Measurements from ENCODE around the gene BTG1. TPM values are rescaled to one million over a fixed set of nuclear protein-coding genes. Genes with fewer than 3 reads are reported as not detected.

The BTG1 gene
- total RNA-seq, 1 donor from 2014 or later, result 45.1 TPM

DNA sequence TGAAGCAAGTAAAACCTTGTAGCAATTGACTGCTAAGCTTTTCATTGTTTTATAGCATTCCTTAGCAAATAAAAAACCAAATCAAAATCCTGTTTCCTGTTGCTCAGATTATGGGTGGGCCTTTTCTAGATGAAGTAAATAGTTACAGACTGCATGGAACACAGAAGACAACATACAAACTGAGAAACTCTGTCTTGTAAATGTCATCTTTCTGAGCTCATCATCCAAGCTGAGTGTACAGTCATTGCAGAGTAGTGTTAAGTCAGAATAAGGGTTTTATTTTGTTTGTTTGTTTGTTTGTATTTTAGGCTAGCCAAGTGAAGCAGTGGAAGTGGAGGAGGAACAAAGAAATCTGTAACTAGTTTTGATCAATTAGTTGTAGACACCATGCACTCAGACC is 24.4 kb upstream of the BTG1 start:
- Histone ChIP-seq H3K79me2 (ENCODE audit: low read depth) (no peaks in the 10 kb centered on the region), H3K27me3 (no peaks in the 10 kb centered on the region), H3K27ac (no peak overlapping the region), H3K9me3 (ENCODE audit: low read depth) (no peaks in the 10 kb centered on the region), H4K20me1 (ENCODE audit: low read depth) (no peaks in the 10 kb centered on the region), H3K9ac (no peak overlapping the region), H3F3A (ENCODE audit: low read depth) (peaks cover 18% of the 10 kb centered on the region), H3K4me3 (no peak overlapping the region), H2AFZ (replicated peaks) (no peak overlapping the region), H3K4me1 (peaks cover 30% of the 10 kb centered on the region), H3K4me2 (no peak overlapping the region), H3K36me3 (no peaks in the 10 kb centered on the region)
- peaks cover 13% of the 10 kb centered on the region for H3K4me1 Mint-ChIP-seq
- no peaks in the 10 kb centered on the region for H3K27me3 Mint-ChIP-seq (ENCODE audit: insufficient read depth, low read depth)
- TF ChIP-seq EZH2 (IDR thresholded peaks at IDR 0.05) (no peak), EZH2phosphoT487 (IDR thresholded peaks at IDR 0.05) (no peak)
- TF ChIP-seq, protein P1, sequence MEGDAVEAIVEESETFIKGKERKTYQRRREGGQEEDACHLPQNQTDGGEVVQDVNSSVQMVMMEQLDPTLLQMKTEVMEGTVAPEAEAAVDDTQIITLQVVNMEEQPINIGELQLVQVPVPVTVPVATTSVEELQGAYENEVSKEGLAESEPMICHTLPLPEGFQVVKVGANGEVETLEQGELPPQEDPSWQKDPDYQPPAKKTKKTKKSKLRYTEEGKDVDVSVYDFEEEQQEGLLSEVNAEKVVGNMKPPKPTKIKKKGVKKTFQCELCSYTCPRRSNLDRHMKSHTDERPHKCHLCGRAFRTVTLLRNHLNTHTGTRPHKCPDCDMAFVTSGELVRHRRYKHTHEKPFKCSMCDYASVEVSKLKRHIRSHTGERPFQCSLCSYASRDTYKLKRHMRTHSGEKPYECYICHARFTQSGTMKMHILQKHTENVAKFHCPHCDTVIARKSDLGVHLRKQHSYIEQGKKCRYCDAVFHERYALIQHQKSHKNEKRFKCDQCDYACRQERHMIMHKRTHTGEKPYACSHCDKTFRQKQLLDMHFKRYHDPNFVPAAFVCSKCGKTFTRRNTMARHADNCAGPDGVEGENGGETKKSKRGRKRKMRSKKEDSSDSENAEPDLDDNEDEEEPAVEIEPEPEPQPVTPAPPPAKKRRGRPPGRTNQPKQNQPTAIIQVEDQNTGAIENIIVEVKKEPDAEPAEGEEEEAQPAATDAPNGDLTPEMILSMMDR (IDR thresholded peaks at IDR 0.05), result no peak
- H3K27ac Mint-ChIP-seq, result no peak overlapping the region
- H3K36me3 Mint-ChIP-seq, result no peaks in the 10 kb centered on the region
- DNase-seq (ENCODE audit: low spot score), result no peak
- H3K9me3 Mint-ChIP-seq, result no peaks in the 10 kb centered on the region
- H3K4me3 Mint-ChIP-seq, result no peak overlapping the region

DNA sequence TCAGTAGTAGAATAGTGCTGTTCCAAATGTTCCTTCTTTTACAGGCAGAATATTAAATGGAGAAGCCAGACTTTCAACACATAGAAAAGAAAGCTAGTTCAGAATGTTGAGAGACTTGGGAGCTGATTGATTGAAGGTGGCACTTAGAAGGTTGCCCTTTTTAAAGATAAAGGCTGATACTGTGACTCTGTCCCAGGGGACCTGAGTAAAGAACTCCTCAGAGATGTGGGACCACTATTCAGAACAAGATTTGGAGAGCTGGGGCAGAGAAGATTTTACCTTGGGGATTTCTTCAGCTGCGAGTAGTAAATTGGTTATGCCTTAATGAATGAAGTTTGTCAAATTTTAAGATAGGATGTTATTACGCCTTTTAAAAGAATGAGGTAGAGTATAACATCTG is 21.4 kb upstream of the BTG1 start:
- Histone ChIP-seq H3K36me3 (no peaks in the 10 kb centered on the region), H3K9me3 (ENCODE audit: low read depth) (no peaks in the 10 kb centered on the region), H3K79me2 (ENCODE audit: low read depth) (no peaks in the 10 kb centered on the region), H3K27me3 (no peaks in the 10 kb centered on the region), H3K9ac (no peak overlapping the region), H3K27ac (no peak overlapping the region), H3K4me3 (no peak overlapping the region), H3F3A (ENCODE audit: low read depth) (peaks cover 10% of the 10 kb centered on the region), H4K20me1 (ENCODE audit: low read depth) (no peaks in the 10 kb centered on the region), H3K4me1 (peaks cover 38% of the 10 kb centered on the region), H3K4me2 (no peak overlapping the region), H2AFZ (replicated peaks) (no peak overlapping the region)
- TF ChIP-seq EZH2phosphoT487 (IDR thresholded peaks at IDR 0.05), result no peak
- TF ChIP-seq, protein P1 (IDR thresholded peaks at IDR 0.05), result no peak
- TF ChIP-seq EZH2 (IDR thresholded peaks at IDR 0.05), result no peak
- H3K27ac Mint-ChIP-seq, result no peak overlapping the region
- peaks cover 2% of the 10 kb centered on the region for H3K9me3 Mint-ChIP-seq
- H3K4me1 Mint-ChIP-seq, result peaks cover 6% of the 10 kb centered on the region
- no peak overlapping the region for H3K4me3 Mint-ChIP-seq
- no peaks in the 10 kb centered on the region for H3K27me3 Mint-ChIP-seq (ENCODE audit: insufficient read depth, low read depth)
- DNase-seq (ENCODE audit: low spot score), result no peak
- no peaks in the 10 kb centered on the region for H3K36me3 Mint-ChIP-seq

DNA sequence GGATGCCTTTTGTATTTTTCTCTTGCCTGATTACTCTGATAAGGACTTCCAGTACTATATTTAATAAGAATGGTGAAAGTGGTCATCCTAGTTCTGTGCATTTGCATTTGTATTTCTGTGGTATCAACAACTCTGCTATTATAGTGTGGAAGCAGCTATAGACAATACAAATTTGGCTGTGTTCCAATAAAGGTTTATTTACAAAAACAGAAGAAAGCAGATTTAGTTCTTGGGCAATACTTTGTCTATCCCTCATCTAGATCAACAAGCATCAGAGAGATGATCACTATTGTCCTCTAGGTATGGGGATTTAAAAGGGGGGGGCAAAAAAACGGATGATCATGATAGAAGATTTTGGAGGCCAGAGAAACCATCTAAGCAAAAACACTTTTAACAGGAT is 19.1 kb upstream of the BTG1 start:
- no peaks in the 10 kb centered on the region for H3K27me3 ChIP-seq
- H3K4me3 ChIP-seq, result no peak overlapping the region
- no peaks in the 10 kb centered on the region for H3K27me3 Mint-ChIP-seq (ENCODE audit: insufficient read depth, low read depth)
- H3K36me3 Mint-ChIP-seq, result no peaks in the 10 kb centered on the region
- no peaks in the 10 kb centered on the region for H3K36me3 ChIP-seq
- H3K27ac ChIP-seq, result no peak overlapping the region
- no peaks in the 10 kb centered on the region for H3K79me2 ChIP-seq (ENCODE audit: low read depth)
- H4K20me1 ChIP-seq (ENCODE audit: low read depth), result no peaks in the 10 kb centered on the region
- no peak for DNase-seq (ENCODE audit: low spot score)
- H3K4me1 Mint-ChIP-seq, result peaks cover 3% of the 10 kb centered on the region
- H3K9me3 ChIP-seq (ENCODE audit: low read depth), result no peaks in the 10 kb centered on the region
- H3K9ac ChIP-seq, result no peak overlapping the region
- no peak overlapping the region for H3K27ac Mint-ChIP-seq
- H2AFZ ChIP-seq (replicated peaks), result no peak overlapping the region
- peaks cover 2% of the 10 kb centered on the region for H3K9me3 Mint-ChIP-seq
- H3F3A ChIP-seq (ENCODE audit: low read depth), result peaks cover 10% of the 10 kb centered on the region
- peaks cover 38% of the 10 kb centered on the region for H3K4me1 ChIP-seq
- H3K4me3 Mint-ChIP-seq, result no peak overlapping the region
- H3K4me2 ChIP-seq, result peak overlapping the region; percentile 46
- TF ChIP-seq EZH2phosphoT487 (IDR thresholded peaks at IDR 0.05) (no peak), EZH2 (IDR thresholded peaks at IDR 0.05) (no peak)
- TF ChIP-seq, protein P1 (IDR thresholded peaks at IDR 0.05), result no peak
